Renal cortex interstitium (tissue), 11 donors: ENCODE results near the gene NETO2. TPM values are rescaled to one million over a fixed set of nuclear protein-coding genes. Genes with fewer than 3 reads are reported as not detected.
"Not testable (repeated sequence)": the region's sequence is repeated elsewhere in the genome, so short reads cannot be mapped to it uniquely, and the experiment has no call there.

ENCODE experiments used
- DNase-seq, 11 donors: peaks; one replicate each; pipeline ENCODE4 v3.0.0-alpha.2; 2013; ENCODE audit warnings: low read depth in 9 of 11, low spot score in 4 of 11; ENCODE audit errors: extremely low read depth in 1 of 11
- polyA plus RNA-seq, 3 donors: library from polyadenylated mRNA; unstranded; fragments of 120-200 nt; gene quantifications; one replicate each; pipeline ENCODE4 v1.2.1, GENCODE V29; 2013; ENCODE audit not compliant: insufficient read length in 3 of 3

The NETO2 gene
- polyA plus RNA-seq, 3 donors, result 23.9 to 34.2 (median 30.6) TPM

DNA sequence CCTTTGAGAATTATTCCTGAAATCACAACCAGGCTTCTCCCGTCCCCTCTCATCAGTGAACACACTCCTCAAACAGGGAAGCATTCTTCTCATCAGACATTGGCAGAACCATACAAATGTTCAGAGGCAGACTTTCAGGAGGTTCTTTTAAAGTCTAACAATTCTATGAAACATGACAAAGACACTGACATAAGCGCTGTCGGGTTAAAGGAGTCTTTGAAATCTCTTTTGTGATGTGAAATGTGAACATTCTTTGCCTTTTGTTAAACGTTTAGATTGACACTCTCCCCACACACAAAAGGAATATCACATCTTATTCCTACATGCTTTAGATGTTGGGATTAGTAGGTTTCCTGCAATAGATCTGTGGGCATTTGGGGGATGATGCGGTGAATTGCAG lies 63.9 kb downstream of the NETO2 start:
- DNase-seq, result no peak

DNA sequence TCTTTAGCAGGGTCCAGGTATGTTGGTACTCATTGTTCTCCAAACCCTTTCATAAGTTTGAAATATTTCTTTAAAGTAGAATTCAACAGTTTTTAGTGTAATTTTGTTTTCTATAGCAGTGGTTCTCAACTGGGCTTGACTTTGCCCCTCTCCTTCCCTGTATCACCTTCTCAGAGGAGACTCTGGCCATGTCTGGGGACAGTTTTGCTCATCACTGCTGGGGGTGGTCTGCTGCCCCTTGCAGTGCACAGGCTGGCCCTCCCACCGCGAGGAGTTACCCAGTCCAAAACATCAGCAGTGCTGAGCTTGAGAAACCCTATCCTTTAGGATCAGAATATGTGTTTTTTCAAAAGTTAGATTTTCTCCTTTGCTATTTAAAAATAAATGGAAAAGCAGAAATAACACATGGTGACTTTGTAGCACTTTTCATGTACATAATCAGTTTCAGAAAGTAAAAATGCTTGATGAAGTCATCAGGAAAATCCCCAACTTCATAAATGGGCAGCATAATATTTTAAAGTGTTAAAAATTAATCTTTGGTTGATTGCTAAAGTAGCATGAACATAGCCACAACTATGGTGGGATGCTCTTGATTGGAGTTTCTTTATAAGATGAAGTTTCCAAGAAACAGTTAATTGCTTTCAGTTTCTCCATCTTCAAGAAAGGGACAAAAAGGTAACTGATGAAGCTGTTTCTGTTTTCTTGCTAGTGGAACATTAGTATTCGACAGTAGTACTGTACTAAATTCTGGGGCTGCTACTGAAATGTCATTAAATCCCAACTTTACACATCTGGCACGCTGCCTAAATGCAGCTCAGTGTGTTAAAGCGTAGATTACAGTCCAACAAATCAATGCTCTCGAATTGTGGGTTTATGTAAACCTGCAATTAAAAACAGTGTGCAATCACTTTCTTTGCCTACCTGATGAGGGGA lies 70.3 kb downstream of the NETO2 start:
- peak in 6 of 11 donors; percentile 4 to 18 (median 6) for DNase-seq

DNA sequence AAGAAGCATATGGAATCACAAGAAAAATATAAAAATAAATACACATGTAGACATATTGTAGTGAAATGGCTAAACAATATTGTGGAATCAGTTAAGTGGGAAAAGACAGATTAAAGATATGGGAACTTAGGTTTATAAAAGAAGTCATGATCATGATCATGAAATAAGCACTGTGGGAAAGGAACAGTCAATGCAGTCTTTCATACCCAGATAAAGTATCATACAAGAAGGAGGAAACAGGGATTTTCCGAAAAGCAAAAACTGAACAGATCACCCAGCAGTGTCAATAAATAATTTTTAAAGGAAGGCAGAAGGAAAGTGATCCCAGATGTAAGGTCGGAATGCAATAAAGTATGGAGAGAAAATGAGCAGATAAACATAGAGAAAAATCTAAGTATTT lies 71.6 kb downstream of the NETO2 start:
- DNase-seq, result no peak

DNA sequence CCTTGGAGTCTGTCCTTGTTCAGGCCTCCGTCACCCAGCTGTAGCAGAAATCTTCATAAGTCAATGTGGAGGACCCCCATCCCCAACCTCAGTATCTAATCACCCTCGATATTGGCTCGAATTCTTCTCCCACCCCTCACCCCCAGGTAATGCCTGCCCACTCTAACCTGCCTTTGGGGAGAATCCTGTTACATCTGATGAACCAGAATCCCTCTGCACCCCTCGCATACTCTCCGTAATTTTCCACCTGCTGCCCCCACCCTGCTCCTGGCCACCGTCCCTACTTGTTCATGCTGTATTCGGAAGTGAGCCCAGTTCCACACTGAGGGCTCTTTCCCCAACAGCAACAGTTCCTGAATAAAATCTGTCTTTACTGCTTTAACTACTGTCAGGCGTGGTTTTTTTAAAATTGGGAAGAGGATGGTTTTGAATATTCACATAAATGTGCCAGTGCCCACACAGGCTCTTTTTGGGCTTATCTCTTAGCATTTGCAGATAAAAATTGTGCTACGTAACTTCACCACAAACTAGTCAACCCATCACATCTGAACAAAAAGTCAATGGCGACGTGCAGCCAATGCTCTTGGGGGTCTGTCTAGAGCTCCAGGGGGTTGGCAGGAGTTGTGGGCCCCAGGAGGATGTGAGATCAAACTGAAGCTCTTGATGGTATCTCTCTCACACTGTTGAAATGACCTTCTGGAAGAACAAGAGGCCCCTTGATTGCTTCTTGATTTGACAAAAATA lies 73.7 kb downstream of the NETO2 start:
- no peak for DNase-seq

DNA sequence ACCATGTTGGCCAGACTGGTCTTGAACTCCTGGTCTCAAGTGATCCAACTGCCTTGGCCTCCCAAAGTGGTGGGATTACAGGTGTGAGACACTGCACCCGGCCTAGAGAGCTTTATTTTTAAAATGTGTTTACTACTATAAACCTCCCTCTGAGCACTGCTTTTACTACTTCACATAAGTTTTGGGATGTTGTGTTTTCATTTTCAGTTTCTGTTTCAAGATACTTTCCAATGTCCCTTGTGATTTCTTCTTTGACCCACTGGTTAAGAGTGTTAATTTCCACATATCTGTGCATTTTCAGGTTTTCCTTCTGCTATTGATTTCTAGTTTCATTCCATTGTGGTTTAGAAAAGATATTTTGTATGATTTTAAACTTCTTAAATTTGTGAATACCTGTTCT lies 74.4 kb downstream of the NETO2 start:
- no peak for DNase-seq

DNA sequence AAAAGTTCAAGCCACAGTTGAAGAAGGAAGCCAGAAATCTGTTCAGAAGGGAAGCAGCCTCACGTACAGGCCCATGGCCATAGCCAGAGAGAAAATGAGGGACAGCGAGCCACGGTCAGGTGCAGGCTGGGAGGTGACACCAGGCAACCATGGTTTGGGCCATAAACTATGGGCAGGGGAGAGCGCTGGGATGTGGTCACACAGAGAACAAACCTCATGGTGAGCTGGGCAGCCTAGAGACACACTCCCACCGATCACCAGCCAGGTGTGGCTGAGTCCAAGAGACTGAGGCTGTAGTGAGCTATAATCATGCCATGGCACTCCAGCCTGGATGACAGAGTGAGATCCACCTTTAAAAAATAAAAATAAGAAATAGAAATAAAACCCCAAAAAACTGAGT lies 76.5 kb downstream of the NETO2 start:
- DNase-seq, result no peak

DNA sequence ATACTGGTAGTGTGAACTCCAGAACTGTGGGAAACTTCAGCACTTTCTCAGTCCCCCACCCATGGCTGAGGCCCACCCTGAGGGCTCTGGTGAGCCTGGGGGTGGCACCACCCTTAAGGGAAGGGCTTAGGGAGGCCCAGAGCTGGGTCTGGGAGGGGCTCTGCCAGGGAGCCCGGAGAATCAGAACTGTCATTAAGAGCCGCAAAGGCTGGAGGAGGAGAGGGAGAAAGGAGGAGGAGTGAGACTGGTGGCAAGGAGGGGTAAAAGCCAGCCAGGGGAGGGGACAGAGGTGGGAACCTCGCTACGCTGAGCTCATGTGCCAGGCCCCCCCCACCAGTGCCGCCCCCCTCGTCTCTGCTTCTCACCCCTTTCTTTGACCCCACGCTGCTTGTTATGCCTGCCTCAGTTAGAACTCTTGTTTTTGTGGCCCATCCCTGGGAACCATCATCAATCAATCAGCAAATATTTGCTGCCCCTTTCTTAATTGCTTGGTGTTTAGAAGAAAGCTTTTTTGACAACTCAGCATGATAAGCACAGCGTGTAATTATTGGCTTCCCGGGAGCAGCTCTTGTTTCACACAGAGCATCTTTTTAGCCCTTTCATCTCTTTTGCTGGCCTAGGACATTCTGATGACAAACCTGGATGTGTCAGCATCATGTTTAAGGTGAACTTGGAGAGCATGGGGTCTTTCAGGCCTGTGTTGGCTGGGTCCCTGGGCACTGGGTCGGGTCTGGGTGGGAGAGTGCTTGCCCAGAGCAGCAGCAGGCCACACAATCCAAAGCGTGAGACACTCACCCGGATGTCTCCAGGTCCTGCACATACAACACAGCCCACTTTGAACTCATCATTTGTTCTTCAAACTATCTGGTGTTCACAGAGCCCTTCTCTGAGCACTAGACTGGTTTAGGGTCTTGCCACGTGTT lies 77.7 kb downstream of the NETO2 start:
- no peak for DNase-seq

DNA sequence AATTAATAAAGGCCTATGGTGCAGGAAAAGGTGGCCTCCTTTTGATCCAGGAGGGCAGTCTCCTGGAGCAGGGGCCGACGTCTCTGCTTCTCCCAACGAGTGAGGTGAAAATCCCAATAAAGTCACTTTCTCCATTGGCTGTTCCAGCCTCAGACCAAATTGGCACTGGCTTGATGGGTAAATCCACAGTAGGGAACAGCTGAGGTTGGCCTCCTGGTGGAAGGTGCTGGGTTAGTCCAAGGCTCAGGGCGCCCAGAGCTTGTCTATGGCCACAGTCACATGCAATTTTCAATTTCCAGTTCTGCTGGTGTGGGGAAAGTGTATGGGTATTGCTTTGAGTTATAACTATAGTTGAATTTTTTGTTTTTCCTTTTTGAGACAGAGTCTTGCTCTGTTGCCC lies 79.0 kb downstream of the NETO2 start:
- DNase-seq, result no peak

DNA sequence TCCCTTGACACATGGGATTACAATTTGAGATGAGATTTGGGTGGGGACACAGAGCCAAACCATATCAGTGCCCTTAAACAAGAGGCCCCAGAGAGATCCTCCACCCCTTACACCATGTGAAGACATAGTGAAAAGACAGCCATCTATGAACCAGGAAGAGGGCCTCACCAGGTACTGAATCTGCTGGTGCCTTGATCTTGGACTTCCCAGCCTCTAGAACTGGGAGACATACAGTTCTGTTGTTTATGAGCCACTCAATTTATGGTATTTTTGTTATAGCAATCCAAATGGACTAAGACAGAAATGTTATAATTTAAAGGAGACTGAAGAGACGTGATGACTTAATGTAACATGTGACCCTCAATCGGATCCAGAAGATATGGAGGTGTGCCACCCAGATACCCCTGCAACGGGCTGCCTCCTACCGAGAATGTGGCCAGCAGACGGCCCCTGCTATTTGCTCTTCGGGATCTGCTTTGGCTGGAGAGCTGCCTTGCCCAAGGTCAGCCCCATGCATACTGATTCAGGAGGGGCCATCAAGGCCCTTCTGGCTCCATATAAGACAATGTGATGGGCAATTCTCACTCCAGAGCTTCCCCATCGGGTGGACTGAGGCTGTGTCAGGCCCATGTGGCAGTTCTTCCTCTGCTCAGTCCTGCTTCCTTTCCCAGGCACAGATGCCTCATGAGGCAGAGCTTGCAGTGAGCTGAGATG lies 80.6 kb downstream of the NETO2 start:
- DNase-seq, result no peak

DNA sequence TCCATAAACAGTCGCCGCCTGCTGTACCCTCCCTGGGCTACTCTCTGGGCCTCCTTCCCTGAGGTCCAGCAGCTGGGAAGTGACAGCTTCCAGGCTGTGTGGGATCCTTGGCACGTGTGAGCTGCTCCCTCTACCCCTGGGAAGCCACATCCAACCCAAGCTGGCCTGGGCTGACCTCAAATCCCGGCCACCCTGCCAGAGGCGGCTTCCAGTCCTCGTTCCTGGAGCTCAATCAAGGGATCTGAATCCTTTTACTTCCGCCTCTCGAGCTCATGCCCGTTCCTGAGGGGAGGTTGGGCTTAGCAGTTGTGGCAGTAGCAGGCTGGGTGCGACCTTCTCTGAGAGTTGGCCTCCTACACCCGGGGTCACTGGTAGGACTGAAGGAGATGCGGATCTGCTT lies 82.5 kb downstream of the NETO2 start:
- no peak for DNase-seq

DNA sequence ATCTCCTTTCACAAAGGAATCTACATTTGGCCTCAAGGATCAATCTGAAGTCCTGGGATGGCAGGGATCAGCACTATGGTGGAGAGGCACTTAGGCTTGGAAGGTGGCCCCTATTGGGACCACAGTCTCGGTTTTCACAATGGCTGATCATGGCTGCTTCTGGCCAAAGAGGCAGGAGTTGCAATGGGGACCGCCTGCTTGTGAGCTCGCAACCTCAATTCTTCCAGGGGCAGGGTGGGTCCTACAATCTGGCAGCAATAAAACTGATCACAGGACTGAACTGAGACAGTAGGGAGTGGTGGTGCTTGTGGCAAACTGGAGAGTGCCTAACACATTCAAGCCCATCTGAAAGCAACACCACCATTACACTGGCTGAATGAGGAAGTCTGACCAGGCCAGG lies 83.1 kb downstream of the NETO2 start:
- no peak for DNase-seq

DNA sequence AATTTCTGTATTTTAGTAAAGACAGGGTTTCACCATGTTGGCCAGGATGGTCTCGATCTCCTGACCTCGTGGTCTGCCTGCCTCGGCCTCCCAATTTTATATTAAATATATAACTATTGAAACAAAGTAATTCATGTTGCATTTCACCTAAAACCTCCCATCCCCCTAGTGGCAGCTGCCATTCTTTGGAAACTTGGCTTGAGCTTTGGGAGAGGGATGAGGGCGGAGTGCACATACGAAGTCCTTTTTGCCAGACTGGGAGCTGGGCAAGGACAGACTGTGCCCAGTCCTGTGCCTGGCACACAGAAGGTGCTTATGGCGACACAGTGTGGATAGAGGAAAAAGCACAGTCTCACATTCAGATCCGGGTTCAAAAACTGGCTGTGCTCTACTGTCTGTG lies 83.8 kb downstream of the NETO2 start:
- no peak for DNase-seq

DNA sequence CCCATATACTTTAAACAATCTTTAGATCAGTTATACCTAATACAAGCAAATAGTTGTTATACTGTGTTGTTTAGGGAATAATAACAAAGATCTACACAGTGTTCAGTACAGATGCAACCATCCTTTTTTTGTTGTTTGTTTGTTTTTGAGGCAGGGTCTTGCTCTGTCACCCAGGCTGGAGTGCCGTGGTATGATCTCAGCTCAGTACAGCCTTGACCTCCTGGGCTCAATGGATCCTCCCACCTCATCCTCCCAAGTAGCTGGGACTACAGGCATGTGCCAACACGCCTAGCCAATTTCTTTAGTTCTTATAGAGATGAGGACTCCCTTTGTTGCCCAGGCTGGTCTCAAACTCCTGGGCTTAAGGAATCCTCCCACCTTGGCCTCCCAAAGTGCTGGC lies 84.6 kb downstream of the NETO2 start:
- DNase-seq, result not testable (repeated sequence)

DNA sequence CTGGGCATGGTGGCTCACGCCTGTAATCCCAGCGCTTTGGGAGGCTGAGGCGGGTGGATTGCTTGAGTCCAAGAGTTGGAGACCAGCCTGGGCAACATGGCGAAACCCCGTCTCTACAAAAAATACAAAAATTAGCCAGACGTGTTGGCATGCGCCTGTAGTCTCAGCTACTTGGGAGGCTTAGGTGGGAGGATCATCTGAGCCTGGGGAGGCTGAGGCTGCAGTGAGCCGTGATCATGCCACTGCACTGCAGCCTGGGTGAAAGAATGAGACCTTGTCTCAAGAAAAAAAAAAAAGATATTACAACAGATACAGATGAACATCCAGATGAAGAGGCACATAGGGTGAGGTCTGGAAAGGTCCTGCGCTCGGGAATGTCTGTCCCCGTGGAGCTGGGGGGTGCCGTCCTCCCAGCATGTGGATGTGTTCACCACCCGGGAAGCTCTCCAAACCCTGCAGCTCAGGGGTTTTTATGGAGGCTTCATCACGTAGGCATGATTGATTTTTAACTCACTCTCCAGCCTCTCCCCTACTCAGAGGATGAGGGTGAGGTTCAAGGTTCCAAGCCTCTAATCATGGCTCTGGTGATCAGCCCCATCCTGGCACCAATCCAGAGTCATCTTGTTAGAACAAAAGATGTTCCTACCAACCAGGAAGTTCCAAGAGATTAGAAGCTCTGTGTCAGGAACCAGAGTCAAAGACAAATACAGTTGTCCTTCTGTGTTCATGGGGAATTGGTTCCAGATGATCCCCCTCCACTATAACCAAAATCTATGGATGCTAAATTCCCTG lies 85.3 kb downstream of the NETO2 start:
- DNase-seq, result no peak

DNA sequence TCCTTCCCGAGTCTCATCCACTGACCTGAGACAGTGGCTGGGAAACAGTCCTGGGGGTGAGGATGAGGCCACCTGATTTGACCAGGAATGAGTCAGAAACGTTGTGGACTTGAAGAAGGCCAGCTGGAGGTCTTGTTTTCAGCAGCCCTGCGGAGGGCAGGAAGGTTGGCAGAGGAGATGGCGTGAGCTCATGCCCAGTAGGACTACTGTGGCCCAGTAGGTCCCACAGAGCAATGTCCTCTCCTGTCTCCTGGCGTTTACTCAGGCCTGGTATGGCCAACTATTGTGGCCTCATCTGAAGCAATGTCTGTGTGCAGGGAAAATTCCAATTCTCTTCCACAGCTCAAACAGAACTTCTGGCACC lies 86.1 kb downstream of the NETO2 start:
- no peak for DNase-seq

DNA sequence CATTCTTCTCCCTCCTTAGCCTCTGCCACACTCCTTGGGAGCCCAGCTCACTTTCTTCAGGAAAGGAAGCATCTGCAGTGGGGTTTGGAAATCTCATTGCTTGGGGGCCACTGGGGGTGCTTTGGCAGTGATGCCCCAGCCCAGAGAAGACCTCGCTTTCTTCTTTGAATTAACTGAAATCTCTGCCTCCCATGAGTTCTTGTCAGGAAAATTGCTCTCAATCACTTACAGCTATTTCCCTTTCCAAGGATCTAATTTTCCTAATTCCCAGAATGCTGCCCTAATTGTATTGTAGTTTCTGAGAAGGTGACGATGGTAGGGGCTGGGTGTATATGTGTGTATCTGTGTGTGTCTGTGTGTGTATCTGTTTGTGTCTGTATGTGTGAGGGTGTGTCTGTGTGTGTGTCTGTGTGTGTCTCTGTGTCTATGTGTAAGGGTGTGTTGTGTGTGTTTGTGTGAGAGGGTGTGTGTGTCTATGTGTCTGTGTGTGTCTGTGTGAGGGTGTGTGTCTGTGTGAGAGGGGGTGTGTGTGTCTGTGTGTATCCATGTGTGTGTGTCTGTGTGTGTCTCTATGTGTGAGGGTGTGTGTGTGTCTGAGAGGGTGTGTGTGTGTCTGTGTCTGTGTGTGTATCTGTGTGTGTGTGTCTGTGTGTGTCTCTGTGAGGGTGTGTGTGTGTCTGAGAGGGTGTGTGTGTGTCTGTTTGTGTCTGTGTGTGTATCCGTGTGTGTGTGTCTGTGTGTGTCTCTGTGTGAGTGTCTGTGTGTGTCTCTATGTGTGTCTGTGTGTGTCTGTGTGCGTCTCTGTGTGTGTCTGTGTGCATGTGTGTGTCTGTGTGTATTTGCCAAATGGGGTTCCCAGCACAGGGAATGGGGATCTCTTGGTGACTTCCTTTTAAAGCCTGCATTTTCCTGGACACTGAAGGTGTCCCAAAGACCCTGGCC lies 86.8 kb downstream of the NETO2 start:
- no peak for DNase-seq

DNA sequence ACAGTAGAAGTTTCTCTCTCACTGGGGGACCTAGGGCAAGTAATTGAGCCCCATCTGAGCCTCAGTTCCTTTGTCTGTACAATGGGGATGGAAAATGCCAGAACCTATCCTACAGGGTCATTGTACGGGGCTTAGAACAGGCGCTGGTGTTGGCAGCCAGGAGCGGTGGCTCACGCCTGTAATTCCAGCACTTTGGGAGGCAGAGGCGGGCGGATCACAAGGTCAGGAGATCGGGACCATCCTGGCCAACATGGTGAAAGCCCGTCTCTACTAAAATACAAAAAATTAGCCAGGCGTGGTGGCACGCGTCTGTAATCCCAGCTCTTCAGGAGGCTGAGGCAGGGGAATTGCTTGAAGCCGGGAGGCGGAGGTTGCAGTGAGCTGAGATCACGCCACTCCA lies 87.7 kb downstream of the NETO2 start:
- not testable (repeated sequence) for DNase-seq
